ENCODE measurements around the gene FABP2. TPM values are rescaled to one million over a fixed set of nuclear protein-coding genes. Genes with fewer than 3 reads are reported as not detected.

The FABP2 gene
- total and polyA plus RNA-seq, 2 of the 8 experiments (the other 6 are each of a cell fraction or from before 2014, with no cell fraction given), result not detected

DNA sequence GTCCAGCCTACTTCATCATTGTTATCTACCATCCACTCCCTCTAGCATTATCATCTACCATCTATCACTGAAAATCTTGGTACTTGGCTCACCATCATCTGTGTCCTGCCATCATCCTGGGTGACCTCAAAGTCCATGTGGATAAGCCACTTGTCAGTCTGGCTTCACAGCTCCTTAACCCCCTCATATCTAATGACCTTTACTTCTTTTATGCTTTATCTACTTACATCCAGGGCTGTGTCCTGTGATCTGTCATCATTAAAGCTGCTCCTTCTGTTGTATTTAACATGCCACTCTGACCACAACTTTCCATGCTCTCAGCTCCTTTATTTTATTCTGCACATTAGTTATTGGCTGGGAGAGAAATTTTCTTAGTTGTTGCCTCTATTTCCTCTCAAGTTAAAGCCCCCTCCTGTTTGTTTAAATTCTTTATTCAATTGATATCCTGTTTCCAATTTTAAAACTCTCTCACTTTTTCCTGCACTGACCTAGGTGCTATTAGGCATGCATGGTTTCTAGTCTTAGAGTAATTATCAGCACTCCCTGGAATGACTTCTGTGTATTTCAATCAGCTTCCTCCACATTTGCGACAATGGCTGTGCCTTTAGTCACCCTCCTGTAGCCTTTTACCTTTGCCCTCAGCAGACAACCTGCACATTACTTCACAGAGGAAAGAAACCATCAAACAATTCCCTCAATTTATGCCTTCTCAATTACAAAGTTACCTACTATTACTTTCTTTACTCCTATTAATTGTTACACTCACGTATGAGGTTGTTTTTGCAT, 8.1 kb upstream of the FABP2 start:
- no peak overlapping the region for H2AK5ac ChIP-seq (ENCODE audit: low read depth, low read length)
- H2BK120ac ChIP-seq (replicated peaks; ENCODE audit: low read depth, low read length), result no peak overlapping the region
- ChIA-PET CTCF (ENCODE audit: partially characterized antibody) (interaction anchor here (0.9 to 1.9 kb wide), 3 partner anchors 16 to 160 kb away, joined by 3 to 5 read pairs (median 3); no protein-coding TSS in a partner anchor), POLR2A (ENCODE audit: partially characterized antibody) (no interaction called here)
- no peak overlapping the region for H2BK5ac ChIP-seq (ENCODE audit: low read depth, low read length)
- no peak overlapping the region for H4K91ac ChIP-seq (replicated peaks; ENCODE audit: insufficient read length, low read length)
- H4K8ac ChIP-seq (ENCODE audit: extremely low read depth, insufficient read depth, low read length), result no peak overlapping the region
- WGBS, 2 experiments (ENCODE audit: extremely low coverage in 1 of 2, insufficient coverage in 1 of 2, insufficient read length in 1 of 2, insufficient replicate concordance in 2 of 2, low coverage in 1 of 2, low lambda C conversion rate in 2 of 2, missing lambda C conversion rate in 1 of 2), result 92% methylated on average over 2 of the region's 2 CpGs; no CpG with 5 or more reads in 1 of the 2 experiments
- no peak overlapping the region for H2AFZ ChIP-seq (ENCODE audit: low read length)
- no peaks in the 10 kb centered on the region for H4K20me1 ChIP-seq (replicated peaks in 1 of 2; ENCODE audit: control insufficient read depth in 1 of 2, insufficient read depth in 2 of 2, low read length in 2 of 2)
- no peak overlapping the region for H3K4me2 ChIP-seq (ENCODE audit: insufficient read depth in 1 of 2, low read depth in 2 of 2, low read length in 2 of 2)
- DNase-seq (ENCODE audit: low read depth in 1 of 2, low spot score in 2 of 2), result no peak
- H3K9me3 ChIP-seq (ENCODE audit: insufficient read depth in 2 of 2, low read depth in 1 of 2, low read length in 1 of 2), result no peaks in the 10 kb centered on the region
- H3K4me1 ChIP-seq (replicated peaks in 1 of 4; ENCODE audit: control insufficient read depth in 3 of 4, insufficient read depth in 4 of 4, low read length in 3 of 4), result no peaks in the 10 kb centered on the region
- no peaks in the 10 kb centered on the region for H3K79me2 ChIP-seq (ENCODE audit: control insufficient read depth in 1 of 2, insufficient read depth in 2 of 2, low read length in 2 of 2)
- no peak overlapping the region for H2BK12ac ChIP-seq (ENCODE audit: low read depth, low read length)
- no peak overlapping the region for H3K27ac ChIP-seq (ENCODE audit: low read depth, low read length)
- no peak overlapping the region for H4K5ac ChIP-seq (ENCODE audit: insufficient read length, low read depth, low read length)
- no peak overlapping the region for H3K9ac ChIP-seq (replicated peaks in 1 of 4; ENCODE audit: extremely low read depth in 1 of 4, low read depth in 3 of 4, low read length in 3 of 4)
- no peak overlapping the region for H3K56ac ChIP-seq (replicated peaks; ENCODE audit: insufficient read length, low read depth, low read length)
- no peak for FAIRE-seq
- no peaks in the 10 kb centered on the region for H3K79me1 ChIP-seq (ENCODE audit: low read depth, low read length)
- no peak for TF ChIP-seq TAF7 (optimal IDR thresholded peaks at IDR 0.05; ENCODE audit: borderline replicate concordance, low read depth, low read length)
- no peak for TF ChIP-seq CBX8 (IDR thresholded peaks at IDR 0.05; ENCODE audit: borderline replicate concordance, low read depth, low read length)
- TF ChIP-seq EGR1 (IDR thresholded peaks at IDR 0.05; ENCODE audit: borderline replicate concordance, low read depth, low read length), result no peak
- H3K27me3 ChIP-seq (replicated peaks in 1 of 4; ENCODE audit: control insufficient read depth in 3 of 4, extremely low read depth in 1 of 4, insufficient read depth in 3 of 4, low read length in 3 of 4), result no peaks in the 10 kb centered on the region
- H3K36me3 ChIP-seq (ENCODE audit: control insufficient read depth in 2 of 4, insufficient read depth in 4 of 4, low read length in 3 of 4), result no peaks in the 10 kb centered on the region
- H3K4ac ChIP-seq (replicated peaks; ENCODE audit: insufficient read length, low read depth, low read length), result no peak overlapping the region
- no peak overlapping the region for H3K23ac ChIP-seq (ENCODE audit: insufficient read length)
- no peaks in the 10 kb centered on the region for H3K23me2 ChIP-seq (ENCODE audit: low read depth, low read length)
- H2BK20ac ChIP-seq (ENCODE audit: low read length), result no peak overlapping the region
- no peak overlapping the region for H3K18ac ChIP-seq (ENCODE audit: extremely low read depth, low read length)
- H3K14ac ChIP-seq (ENCODE audit: insufficient read length), result no peak overlapping the region
- no peak overlapping the region for H2BK15ac ChIP-seq (ENCODE audit: low read length)
- no peak overlapping the region for H3K4me3 ChIP-seq (ENCODE audit: extremely low read depth in 1 of 4, insufficient read depth in 2 of 4, low read depth in 3 of 4, low read length in 4 of 4)

All from H1 (cell line).